Mucosa of rectum (tissue), 2 donors: ENCODE measurements around the gene MVB12B.

Experiments used
- H3K27ac ChIP-seq, 2 donors: one replicate each; pipeline ENCODE4 v1.7.0; 2013; ENCODE audit warnings: inconsistent platforms in 2 of 2, low read depth in 2 of 2, low read length in 2 of 2
- H3K27me3 ChIP-seq, 2 donors: one replicate each; pipeline ENCODE4 v1.7.0; 2013; ENCODE audit warnings: low read length in 2 of 2; ENCODE audit not compliant: control insufficient read depth in 2 of 2, insufficient read depth in 2 of 2
- H3K36me3 ChIP-seq, 2 donors: one replicate each; pipeline ENCODE4 v1.7.0; 2013; ENCODE audit warnings: low read length in 2 of 2; ENCODE audit not compliant: control insufficient read depth in 2 of 2, insufficient read depth in 2 of 2
- H3K4me1 ChIP-seq, 2 donors: one replicate each; pipeline ENCODE4 v1.7.0; 2013; ENCODE audit warnings: low read length in 2 of 2, mild to moderate bottlenecking in 1 of 2; ENCODE audit not compliant: control insufficient read depth in 2 of 2, insufficient read depth in 2 of 2
- H3K4me3 ChIP-seq, 2 donors: one replicate each; pipeline ENCODE4 v1.7.0; 2013; ENCODE audit warnings: low read length in 2 of 2
- H3K9ac ChIP-seq, 2 donors: one replicate each; pipeline ENCODE4 v1.7.0; 2013; ENCODE audit warnings: low read length in 2 of 2, low read depth in 1 of 2, mild to moderate bottlenecking in 1 of 2
- H3K9me3 ChIP-seq, 2 donors: one replicate each; pipeline ENCODE4 v1.7.0; 2013; ENCODE audit warnings: low read length in 2 of 2; ENCODE audit not compliant: control insufficient read depth in 2 of 2
- donor health status: healthy.
- donor health status: Normal muscosa, but diverticular disease.

Gene MVB12B

DNA sequence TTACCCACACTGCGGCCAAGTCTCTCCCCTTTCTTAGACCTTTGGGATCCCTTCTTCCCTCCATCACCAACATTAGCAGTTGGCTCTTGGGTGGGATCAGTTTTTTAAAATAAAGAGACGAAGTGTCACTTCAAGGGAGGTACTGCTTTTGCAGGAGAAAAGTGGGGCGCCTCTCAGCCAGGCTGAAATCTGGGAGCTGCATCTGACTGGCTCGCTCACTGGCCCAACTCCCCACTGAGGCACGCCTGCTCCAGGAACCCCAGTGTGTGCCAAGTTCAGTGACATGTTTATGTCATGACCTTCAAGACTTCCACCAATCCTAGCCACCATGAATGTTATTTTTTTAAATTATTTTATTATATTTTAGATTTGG, 130.5 kb downstream of the MVB12B start:
- Histone ChIP-seq H3K27ac (no peak overlapping the region), H3K36me3 (peaks cover 2 to 5% of the 10 kb centered on the region in 2 donors), H3K27me3 (no peaks in the 10 kb centered on the region), H3K9me3 (no peaks in the 10 kb centered on the region), H3K4me3 (no peak overlapping the region), H3K9ac (no peak overlapping the region), H3K4me1 (no peaks in the 10 kb centered on the region)

DNA sequence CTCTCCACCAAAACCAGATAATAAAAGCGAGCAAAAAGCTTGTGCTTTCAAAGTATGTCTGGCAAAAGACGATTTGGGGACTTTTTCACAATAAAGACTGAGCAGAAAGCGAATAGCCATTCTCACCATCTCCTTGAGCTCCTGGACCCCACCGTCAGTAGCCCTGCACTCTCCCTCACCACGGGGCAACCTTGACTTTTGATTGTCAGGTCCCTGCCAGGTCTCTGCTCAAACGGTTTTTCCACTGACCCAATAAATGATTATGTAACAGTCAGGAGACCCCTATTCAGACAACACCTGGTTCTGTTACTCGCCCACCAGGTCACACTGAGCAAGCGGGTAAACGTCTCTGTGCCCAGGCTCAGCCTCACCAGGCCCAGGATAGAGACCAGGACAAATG, 131.3 kb downstream of the MVB12B start:
- Histone ChIP-seq H3K9ac (no peak overlapping the region), H3K4me3 (no peak overlapping the region), H3K4me1 (no peaks in the 10 kb centered on the region), H3K36me3 (peaks cover 2 to 5% of the 10 kb centered on the region in 2 donors), H3K9me3 (no peaks in the 10 kb centered on the region), H3K27me3 (no peaks in the 10 kb centered on the region), H3K27ac (no peak overlapping the region)

DNA sequence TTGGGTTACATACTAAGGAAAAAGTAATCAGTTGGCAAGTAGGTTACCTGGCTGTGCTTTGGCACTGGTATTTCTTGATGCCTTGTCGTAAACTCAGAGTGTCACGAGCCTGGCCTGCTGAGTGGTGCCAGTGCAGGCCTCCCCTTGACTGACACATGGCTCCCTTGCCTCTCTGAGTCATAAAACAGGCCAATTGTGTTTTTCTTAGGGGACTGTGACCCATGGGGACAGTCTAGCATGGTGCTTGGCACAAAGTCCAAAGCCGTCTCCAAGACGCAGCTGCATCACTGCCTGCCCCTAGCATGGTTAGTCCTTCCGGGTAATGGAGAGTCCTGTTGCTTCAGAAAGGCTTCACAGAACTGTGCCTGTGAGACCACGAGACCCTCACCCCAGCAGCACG, 132.5 kb downstream of the MVB12B start:
- H3K36me3 ChIP-seq = peaks cover 0 to 2% of the 10 kb centered on the region in 2 donors
- no peak overlapping the region for H3K9ac ChIP-seq
- H3K4me1 ChIP-seq = no peaks in the 10 kb centered on the region
- no peaks in the 10 kb centered on the region for H3K27me3 ChIP-seq
- no peak overlapping the region for H3K4me3 ChIP-seq
- no peak overlapping the region for H3K27ac ChIP-seq
- H3K9me3 ChIP-seq = no peaks in the 10 kb centered on the region

DNA sequence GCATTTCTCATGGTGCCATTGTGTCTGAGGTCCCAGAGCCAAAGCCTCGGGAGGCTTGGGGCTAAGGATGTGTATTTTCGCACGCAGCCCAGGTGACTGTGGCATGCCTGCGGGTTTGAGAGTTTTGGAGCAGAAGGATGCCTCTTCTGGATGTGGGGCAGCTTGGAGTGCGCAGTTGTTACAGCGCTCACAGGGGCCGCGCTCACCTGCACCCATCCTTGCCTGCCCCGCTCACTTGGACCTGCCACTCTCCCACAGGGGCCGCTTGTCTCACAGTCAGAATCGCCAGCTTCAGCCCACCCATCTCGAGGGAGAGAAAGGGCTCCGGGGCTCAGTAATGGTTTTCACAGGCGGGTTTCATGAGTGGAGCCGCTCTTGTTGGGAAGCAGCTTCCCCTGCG, 132.9 kb downstream of the MVB12B start:
- Histone ChIP-seq H3K36me3 (peaks cover 2 to 3% of the 10 kb centered on the region in 2 donors), H3K9ac (no peak overlapping the region), H3K27me3 (no peaks in the 10 kb centered on the region), H3K9me3 (no peaks in the 10 kb centered on the region), H3K4me1 (no peaks in the 10 kb centered on the region), H3K4me3 (no peak overlapping the region), H3K27ac (no peak overlapping the region)

DNA sequence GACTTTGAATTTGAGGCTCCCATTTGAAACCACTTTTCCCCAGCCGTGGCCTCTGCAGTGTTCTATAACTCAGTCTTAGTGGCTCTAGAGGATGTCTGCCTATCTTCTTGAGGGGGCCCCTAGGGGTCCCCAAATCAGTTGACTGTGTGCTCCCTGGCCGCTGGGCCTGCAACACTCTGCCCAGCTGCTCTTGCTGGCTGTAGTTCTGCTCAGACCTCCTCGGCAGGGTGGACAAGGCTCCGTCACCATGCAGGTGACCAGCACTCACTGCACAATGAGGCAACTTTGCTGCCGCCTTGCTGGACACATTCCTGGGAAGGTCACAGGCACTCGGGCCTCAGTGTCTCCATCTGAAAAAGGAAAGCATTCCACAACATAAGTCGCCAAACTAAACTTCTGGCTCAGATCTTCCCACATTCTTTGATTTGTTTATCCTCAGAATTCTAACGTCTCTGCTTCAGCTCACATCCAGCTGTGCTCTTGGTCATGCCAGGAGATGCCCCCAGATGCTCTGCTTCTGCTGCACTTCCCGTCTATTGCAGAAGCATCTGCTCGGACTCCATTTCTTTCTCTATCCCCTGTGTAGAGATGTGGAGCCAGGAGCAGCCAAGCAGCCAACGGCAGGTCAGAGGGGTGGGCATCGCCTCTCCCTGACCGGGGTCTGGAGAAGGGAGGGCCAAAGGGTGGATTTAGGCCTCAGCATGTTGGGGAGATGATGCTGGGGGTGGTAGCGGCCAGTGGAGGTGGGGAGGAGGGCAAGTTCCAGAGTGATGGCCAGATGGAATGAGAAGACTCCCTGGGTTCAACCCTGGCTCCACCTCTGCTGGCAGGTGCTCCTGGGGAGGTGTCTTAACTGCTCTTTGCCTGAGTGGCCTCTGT, 133.6 kb downstream of the MVB12B start:
- Histone ChIP-seq H3K9ac (no peak overlapping the region), H3K27ac (no peak overlapping the region), H3K4me3 (no peak overlapping the region), H3K9me3 (no peaks in the 10 kb centered on the region), H3K27me3 (no peaks in the 10 kb centered on the region), H3K36me3 (peaks cover 2 to 4% of the 10 kb centered on the region in 2 donors), H3K4me1 (no peaks in the 10 kb centered on the region)

DNA sequence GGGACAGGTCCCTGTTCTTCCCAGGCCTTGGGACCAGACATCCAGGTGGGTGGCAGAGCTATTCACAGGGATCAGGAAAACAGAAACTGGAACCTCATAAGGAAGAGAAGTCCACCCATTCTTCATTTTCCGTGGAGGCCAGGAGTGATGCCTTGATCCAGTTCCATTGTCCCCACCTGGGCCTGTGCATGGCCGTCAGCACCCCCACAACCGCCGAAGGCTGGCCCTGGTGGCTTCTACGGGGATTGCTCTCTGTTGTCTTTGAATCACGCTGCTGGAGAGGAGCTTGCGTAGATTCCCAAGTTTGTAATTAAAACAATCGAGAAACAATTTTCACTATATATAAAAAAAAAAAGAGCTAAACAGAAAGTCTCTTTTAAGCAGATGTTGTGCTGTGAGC, 134.4 kb downstream of the MVB12B start:
- Histone ChIP-seq H3K9ac (no peak overlapping the region), H3K4me3 (no peak overlapping the region), H3K27ac (no peak overlapping the region)

DNA sequence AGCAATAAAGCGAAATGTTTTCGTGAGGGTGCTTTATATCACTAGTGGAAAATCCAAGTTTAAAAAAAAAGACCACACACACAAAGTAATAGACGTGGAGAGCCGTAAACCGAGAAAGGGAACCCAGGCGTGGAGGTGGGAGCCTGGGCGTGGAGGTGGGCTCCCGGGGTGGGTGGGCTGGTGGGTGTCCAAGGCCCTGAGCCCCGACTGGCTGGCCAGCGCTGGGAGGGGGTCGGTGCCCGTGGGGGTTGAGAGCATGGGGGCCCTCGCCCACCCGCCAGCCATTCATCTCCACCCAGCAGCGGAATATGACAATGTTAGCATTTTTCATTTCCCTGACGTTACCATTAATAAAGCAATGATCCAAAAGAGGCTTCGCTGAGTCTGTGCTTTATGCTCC, 135.0 kb downstream of the MVB12B start:
- Histone ChIP-seq H3K27me3 (no peaks in the 10 kb centered on the region), H3K9me3 (no peaks in the 10 kb centered on the region)

More for the DNA sequence above, 134.4 kb downstream of the MVB12B start:
- H3K9me3 ChIP-seq = no peaks in the 10 kb centered on the region
- no peaks in the 10 kb centered on the region for H3K4me1 ChIP-seq
- peaks cover 2 to 4% of the 10 kb centered on the region in 2 donors for H3K36me3 ChIP-seq
- no peaks in the 10 kb centered on the region for H3K27me3 ChIP-seq

DNA sequence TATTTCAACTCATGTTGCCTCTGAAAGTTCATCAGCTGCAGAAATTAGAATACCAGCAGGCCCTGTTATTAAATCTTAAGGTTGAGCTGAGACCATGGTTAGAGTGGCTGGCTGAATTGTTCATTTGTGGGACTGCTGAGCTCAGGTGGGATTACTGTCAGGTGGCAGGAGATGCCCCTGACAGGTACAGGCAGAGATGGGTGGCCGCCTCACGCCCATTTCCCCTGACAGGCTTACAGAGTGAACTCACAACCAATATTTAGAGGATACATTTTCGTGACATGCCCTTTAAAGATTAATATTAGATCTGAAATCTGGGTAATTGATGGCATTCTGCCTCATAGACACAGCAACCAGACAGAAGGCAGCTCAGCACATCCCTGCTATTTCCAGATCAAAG, 136.0 kb downstream of the MVB12B start:
- no peaks in the 10 kb centered on the region for H3K9me3 ChIP-seq
- no peak overlapping the region for H3K4me3 ChIP-seq
- H3K4me1 ChIP-seq = no peaks in the 10 kb centered on the region
- H3K27ac ChIP-seq = no peak overlapping the region
- no peak overlapping the region for H3K9ac ChIP-seq
- H3K27me3 ChIP-seq = no peaks in the 10 kb centered on the region
- peaks cover 4 to 6% of the 10 kb centered on the region in 2 donors for H3K36me3 ChIP-seq

More for the DNA sequence above, 135.0 kb downstream of the MVB12B start:
- Histone ChIP-seq H3K4me3 (no peak overlapping the region), H3K27ac (no peak overlapping the region), H3K4me1 (no peaks in the 10 kb centered on the region), H3K9ac (no peak overlapping the region), H3K36me3 (peaks cover 4% of the 10 kb centered on the region in 2 donors)

DNA sequence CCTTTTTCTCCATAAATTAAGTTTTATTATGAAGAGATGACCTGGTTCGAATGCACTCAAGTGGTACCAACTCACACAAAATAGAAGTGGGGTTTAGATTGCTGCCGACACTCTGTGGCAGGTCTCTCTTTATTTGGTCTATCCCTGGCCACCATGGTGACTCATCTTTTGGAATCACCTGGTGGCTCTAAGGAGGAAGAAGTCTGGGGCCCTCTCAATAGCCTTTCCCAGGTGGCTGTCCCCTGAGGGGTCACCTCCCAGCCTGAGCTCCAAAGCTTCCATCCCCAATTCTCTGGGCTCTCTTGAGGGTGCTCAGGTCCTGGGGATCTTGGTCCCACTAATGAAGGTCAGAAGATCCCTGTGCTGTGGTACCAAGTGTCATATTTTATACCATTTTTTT, 136.8 kb downstream of the MVB12B start:
- no peaks in the 10 kb centered on the region for H3K9me3 ChIP-seq

DNA sequence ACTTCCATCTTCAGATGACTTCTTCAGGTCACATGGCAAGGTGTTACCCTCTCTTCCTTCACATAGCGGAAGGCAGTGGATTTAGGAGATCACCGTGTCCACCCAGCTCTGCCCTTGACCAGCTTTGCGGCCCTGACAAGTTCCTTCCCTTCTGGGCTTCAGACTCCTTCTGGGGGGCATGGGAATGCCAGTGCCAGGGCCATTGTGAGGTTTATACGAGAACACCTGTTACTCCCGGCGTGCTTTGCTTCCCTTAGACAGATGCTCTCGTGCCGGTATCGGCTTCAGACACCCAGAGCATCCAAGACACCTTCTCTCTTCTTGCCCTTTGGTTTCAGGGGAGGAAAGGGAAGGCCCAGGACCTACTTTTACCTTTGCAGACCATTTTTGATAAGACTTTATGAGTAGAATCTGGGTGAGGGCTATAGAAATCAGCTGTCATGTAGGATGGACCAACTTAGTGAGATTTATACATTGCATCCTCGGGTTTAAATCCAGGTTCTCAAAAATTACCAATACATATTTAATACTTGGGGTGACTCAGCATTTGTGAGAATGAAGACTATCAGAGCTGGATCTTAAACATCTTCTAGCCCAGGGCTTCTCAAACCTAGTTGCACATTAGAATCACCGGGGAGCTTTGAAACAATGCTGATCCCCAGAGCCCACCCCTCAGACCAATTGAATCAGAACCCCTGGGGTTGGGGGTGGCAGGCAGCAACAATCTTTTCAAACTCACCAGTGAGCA, 138.2 kb downstream of the MVB12B start:
- H3K4me3 ChIP-seq = no peak overlapping the region
- H3K9me3 ChIP-seq = no peaks in the 10 kb centered on the region
- H3K27ac ChIP-seq = no peak overlapping the region
- no peak overlapping the region for H3K9ac ChIP-seq
- no peaks in the 10 kb centered on the region for H3K27me3 ChIP-seq
- peaks cover 0 to 2% of the 10 kb centered on the region in 2 donors for H3K4me1 ChIP-seq
- H3K36me3 ChIP-seq = peaks cover 4 to 6% of the 10 kb centered on the region in 2 donors

More for the DNA sequence above, 136.8 kb downstream of the MVB12B start:
- no peaks in the 10 kb centered on the region for H3K4me1 ChIP-seq
- H3K9ac ChIP-seq = no peak overlapping the region
- H3K36me3 ChIP-seq = peaks cover 4 to 6% of the 10 kb centered on the region in 2 donors
- no peak overlapping the region for H3K27ac ChIP-seq
- H3K27me3 ChIP-seq = no peaks in the 10 kb centered on the region
- no peak overlapping the region for H3K4me3 ChIP-seq
